NCI-H2081 (cell line): ENCODE data around the gene KLF13.
"Not testable (repeated sequence)": the region's sequence is repeated elsewhere in the genome, so short reads cannot be mapped to it uniquely, and the experiment has no call there.

Experiments used
- DNase-seq, 2 experiments: peaks; one replicate each; lab custom pipeline; 2025; lab: John Stamatoyannopoulos, UW

The KLF13 gene

GRCh38 chr15:31345606-31346366 lies 19.2 kb downstream of the KLF13 start:
- no peak for DNase-seq

GRCh38 chr15:31346367-31347066 lies 19.9 kb downstream of the KLF13 start:
- no peak for DNase-seq

- no peak for DNase-seq
Observed at GRCh38 chr15:31347067-31347975, 20.7 kb downstream of the KLF13 start.

- DNase-seq: no peak
Observed at GRCh38 chr15:31347981-31348803, 21.6 kb downstream of the KLF13 start.

DNA sequence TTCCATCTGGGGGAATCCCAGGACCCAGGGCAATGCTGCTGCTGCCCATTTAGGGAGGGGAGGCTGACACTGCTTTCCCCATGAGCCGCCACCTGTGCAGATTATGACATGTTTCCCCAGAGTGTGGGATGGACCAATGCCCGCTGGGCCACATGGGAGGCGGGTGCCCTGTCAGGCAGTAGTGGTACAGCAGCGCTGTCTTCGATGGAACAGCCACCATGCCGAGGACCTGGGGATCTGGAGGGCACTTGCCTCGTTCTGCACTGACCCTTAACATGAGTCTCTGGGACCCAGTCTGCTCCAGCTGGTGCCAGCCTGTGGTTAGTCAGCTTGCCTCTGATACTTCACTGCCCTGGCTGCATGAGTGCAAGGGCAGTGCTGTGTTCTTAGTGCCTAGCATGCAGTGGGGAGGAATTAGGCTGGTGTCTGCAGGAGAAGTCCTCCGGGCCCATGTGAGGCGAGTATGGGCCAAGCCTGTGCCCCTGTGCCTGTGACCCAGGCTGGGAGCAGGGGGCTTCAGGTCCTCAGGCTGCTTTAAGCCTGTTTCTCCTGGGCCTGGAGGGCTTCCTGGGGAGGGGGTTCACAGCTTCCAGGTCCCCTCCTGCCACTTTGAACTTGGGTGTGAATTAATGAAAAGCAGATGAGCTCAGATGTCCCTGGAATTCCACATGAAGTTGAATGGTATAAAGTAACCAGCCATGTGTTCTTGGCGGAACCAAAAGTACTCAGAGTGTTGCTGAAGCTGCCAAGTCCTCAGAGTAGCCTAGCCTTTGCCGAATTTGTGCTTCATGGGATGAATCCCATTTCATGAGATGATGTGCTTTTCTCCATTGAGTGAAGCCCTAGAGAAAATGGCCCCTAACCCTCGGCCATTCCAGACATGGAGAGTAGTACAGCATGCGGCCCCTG lies 22.9 kb downstream of the KLF13 start:
- DNase-seq: no peak

DNA sequence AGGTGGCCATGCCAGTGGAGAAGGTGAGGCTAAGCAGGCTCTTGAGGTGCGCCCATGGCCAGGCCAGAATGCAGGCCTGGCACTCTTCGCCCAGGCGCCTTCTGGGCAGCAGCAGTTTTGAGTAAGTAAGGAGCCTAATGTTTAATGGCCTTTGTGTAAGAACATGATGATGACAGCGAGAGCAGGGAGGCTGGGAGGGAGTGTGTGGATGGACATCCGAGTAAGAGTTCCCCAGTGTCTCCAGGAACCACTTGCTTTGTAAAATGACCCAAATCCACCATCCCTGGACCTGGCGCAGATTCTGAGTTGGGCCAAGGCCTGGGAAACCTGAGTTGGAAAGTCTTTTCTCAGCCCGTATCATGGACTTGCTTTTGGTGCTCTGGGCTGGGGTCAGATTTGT lies 24.1 kb downstream of the KLF13 start:
- no peak for DNase-seq

- peak; percentile 26 to 53 for DNase-seq
Observed at GRCh38 chr15:31352339-31352751, 25.7 kb downstream of the KLF13 start.

GRCh38 chr15:31352911-31353811 lies 26.5 kb downstream of the KLF13 start:
- DNase-seq: peak; percentile 26 to 59

DNA sequence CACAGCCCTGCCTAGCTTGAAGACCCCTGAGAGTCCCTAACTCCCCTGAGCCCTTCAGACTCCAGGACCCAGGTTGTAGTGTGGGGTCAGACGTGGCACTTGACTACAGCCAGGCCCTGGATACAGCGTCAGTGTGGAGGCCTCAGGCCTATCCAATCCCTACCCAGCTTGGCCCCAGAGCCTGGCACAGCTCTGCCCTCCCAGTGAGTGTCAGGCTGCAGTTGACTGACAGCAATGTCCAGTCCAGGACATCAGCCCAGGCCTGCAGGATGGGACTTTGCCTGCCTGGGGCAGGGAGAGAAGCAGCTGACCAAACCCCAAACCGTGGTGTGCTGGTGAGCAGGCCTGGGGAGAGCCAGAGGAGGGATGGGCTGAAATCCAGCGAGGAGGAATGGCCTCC lies 27.3 kb downstream of the KLF13 start:
- DNase-seq: no peak

GRCh38 chr15:31356097-31356496 lies 29.5 kb downstream of the KLF13 start:
- DNase-seq: not testable (repeated sequence)

- no peak for DNase-seq
Observed at GRCh38 chr15:31357148-31357547, 30.5 kb downstream of the KLF13 start.

DNA sequence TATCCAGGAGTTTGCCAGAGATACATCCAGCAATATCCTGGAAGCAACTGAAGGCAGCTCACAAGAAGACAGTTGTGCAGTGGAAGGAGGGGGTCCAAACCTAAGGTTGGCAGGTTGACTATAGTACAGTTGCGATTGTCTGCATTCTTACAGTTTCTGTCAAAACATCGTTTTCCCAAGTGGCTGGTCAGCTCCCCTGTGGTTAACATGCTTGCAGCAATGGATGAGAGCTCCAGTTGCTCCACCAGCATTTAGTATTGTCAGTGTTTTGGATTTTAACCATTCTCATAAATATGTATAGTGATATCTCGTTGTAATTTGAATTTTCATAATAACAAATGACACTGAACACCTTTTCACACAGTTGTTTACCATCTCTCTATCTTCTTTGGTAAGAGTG lies 31.5 kb downstream of the KLF13 start:
- no peak for DNase-seq

DNA sequence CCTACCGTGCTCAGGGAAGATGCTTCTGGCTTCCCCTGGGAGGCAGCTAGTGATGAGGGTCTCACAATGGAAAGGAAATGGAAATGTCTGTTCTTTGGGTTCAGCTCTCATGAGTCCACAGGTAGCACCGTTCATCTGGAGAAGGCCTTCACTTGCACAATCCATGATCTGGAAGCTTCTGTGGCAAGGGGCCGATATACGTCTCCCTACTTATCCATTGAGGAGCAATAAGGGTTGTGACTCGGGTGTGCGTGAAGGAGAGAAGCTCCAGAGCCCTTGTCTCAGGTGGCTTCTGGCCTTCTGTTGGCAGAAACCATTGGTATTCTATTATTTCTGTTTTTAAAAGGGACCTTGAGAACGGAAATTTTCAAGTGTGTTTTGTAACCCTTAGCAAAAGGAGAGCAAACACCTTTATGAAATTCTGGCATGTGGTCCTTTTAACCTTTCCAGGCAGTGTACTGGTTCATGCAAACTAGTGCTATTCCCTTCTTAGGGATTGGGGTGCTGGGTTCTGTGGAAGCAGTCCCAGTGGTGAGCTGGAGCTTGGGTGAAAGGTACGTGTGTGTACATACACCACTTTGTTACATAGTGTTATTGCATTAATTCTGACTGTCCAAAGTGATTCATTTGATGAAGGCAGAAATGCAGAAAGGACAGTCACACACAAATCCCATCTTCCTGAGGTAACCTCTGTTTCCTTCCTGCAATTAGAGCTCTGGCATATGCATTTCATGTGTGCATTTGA lies 32.5 kb downstream of the KLF13 start:
- no peak for DNase-seq

DNA sequence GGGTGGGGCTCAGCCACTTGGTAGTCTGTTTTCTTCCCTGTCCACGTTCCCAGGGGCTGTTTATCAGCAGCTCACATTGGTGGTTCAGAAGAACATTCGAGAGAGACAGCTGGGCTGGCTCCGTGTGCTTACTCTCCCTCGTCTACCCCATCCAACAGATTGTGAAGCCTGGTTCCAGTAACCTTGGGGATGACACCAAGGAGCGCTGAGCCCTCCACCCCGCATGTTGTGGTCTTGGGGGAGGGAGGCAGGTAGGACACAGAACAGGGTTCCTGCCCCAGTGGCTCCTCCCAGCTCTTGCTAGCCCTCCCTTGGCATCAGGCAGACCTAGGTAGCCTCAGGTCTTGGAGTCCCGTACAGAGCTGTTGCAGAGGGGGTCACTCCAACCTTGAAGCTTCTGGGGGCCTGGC lies 33.1 kb downstream of the KLF13 start:
- no peak for DNase-seq

DNA sequence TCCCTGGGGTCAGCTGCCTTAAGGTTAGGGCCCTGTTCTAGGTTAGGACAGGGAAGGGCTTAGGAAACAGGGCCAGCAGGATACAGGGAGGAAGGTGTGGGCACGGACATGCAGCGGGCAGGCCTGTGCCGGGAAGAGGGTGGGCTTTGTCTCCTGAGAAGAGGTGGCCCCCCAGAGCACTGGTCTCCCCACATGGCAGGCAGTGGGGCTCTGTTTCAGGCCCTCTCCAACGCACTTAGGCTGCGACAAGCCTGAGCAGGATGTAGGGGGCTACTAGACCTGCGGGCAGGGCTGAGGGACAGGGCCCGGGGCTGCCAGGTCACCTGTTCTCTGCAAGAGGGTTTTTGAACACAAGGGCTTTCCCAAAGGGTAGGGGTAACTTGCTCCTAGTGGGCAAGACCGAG lies 33.5 kb downstream of the KLF13 start:
- DNase-seq: no peak

DNA sequence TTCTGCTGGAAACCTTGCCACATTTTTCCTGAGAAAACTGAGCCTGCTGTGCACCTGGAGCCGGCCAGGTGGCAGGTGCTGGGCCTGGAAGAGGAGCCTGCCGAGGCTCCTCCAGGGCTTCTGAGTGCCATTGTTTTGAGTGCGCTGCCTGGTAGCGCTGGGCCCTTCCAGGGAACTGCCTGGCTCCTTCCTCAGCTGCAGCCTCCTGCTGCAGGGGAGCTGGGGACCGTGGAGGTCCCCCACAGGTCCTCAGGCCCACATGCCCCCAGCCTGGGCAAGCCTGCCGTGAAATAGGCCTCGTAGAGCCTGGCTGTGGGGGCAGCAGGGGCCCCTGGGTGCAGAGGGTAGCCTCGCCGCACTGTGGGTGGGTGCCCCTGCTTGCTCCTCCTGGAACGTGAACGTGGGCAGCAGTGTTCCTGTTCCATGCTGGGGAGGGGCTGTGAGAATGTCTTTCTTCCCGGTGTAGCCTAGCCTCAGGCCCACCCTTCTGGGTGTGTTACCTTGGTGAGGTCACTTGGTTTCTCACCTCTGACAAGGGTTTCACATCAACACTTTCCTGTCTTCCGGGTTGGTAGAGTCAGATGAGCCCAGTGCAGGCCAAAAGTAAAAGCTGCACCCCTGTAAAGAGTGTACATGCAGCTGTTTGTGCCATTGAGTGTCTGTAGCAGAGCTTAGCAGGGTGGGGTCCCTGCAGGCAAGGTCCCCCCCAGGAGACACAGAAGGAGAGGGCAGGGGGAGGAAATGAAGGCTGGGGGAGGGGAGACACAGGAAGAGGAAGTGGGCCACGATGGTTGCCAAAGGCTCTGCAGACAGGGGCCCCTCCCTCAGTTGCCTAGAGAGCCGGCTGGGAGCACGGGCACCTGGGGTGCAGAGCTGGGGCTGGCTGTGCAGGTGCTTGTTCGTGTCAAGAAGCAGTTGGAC lies 34.5 kb downstream of the KLF13 start:
- peak; percentile 77 to 92 for DNase-seq

DNA sequence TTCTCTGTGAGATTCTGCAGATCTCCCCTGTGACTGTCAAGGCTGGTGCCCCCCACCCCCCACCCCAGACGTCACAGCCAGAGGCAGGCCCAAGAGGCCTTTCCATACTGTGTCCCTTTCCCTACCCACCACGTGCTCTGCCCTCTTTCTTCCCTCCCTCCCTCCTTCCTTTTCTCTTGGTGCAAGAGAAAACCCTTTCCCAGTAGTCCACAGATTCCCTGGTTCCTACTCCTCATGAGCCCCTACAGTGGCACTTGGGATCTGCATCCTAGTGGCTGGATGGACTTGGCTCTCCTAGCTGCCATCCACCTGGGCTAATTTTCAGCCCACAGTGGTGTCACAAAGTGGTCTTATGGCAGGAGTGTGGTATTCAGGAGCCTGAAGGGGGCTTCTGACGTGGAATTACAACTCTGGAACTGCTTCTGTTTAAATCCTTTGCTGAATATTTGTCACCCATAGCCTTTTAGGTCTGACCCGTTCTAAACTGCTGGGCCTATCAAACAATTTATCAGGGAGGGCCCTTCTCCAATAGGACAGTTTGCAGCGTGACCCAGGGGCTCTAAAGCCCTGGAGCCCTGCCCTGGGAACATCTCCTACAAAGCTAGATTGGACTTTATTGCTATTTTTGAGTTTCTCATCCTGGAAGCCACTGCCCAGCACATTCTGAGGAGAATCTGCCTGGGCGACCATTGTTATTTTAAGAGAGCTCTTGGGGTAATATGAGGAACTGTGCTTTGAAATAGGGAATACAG lies 35.3 kb downstream of the KLF13 start:
- peak; percentile 76 to 85 for DNase-seq
